NCI-H146 treated with DMSO at 0.1 percent for 48 hours (cell line): ENCODE data around the gene KCNT1.
"Not testable (repeated sequence)": the region's sequence is repeated elsewhere in the genome, so short reads cannot be mapped to it uniquely, and the experiment has no call there.

Experiments used
- DNase-seq: peaks from one replicate; lab custom pipeline; 2025; ENCODE audit not compliant: unreplicated experiment; lab: John Stamatoyannopoulos, UW

KCNT1 gene

DNA sequence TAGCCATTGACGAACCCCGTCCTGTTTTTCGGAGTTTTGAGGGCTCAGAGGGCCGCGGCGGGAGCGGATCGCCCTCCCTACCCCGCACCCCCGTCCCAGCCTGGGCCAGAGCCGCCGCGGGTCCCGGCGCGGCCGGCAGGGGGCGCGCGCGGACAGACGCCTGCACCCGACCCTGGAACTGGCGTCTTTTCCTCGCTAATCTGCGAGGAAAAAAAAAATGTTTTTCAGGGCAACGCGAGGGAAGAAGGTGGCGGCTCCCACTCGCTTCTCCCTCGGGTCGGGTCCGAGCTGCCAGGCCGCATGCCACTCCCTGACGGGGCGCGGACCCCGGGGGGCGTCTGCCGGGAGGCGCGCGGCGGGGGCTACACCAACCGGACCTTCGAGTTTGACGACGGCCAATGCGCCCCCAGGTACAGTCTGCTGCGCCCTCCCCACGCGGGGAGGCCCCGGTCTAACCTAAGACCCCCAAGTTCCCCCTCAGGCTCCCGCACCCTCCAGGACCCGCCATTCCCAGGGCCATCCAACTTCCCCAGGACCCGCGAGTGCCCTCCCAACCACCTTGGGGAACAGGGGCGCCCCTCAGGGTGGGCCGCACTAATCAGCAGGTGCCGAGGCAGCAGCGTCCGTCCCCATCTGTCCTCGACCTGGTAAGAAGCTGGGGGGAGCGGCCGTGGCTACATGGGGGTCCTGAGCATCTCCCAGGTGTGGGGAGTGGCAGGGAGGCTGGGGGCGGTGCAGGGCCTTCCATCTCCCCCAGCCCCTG, at the start of gene KCNT1:
Gene KCNT1 (plus strand): TSS at position 227 of the 763 bp plus-strand sequence. CDS start 74 bp downstream, at position 301.
- DNase-seq: peak; percentile 10

DNA sequence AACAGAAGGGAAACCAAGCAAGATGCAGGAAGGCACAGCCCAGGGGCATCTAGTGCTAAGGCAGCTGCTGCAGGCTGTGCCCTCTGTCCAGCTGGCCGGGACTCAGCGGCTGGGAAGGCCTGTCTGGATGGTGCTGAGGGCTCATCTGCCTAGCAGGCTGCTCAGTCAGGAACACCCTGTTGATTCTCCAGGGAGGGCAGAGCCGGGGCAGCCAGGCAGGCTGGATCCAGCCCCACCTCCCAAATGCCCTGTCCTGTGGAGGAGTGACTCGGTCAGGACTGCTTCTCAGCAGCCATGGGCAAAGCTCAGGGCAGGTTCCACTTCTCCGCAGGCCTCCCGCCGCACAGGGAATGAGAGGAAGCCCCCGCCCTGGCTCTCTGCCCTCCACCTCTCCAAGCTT, 46.7 kb upstream of the KCNT1 start:
- DNase-seq: no peak

DNA sequence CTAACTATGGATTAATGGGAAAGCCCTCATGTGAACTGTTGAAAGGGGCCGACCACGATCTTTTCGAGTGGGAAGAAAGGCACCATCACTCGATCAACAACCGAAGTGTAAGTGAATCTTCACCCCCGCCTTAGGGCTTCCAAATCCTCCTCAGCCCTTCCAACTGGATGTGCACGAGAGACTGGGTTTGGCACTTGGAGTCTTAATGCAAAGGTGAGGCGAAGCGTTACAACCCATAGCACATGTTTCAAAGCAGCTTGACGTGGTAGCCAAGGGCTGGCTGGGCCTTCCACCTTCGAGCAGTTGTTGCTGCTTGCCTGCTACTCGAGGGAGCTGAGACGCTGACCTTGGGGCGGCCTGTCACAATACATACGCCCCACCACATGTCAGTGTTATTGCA, 44.6 kb upstream of the KCNT1 start:
- DNase-seq: no peak

DNA sequence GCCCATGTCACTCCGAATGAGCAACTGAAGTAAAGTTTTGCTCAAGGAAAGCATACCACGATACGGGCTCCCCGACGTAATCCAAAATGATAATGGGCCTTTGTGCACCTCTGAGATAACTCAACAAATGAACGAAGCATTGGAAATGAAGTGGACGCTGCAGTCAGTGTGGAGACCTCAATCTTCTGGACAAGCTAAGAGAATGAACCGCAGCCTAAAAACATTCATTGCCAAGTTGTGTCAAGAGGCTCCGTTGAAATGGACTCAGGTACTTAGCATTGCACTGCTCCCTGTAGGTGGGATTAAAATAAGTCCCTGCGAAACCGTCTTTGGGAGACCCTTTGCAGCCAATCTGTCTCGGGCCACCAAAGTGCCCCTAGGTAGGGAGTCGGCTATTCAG, 42.7 kb upstream of the KCNT1 start:
- no peak for DNase-seq

DNA sequence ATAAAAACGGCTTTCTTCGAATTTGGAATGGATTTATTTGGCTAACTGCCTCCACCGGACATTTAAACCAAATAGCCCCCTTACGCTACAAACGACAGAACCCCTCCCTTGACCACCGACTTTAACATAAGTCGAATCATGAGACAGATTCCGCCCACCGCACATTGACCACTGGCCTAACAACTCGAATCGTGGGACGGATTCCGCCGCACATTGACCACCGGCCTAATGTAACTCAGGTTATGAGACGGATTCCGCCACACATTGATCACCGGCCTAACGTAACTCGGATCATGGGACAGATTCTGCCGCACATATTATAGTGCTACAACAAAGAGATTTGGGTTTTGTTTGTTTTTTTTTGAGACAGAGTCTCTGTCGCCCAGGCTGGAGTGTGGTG, 41.6 kb upstream of the KCNT1 start:
- DNase-seq: no peak

DNA sequence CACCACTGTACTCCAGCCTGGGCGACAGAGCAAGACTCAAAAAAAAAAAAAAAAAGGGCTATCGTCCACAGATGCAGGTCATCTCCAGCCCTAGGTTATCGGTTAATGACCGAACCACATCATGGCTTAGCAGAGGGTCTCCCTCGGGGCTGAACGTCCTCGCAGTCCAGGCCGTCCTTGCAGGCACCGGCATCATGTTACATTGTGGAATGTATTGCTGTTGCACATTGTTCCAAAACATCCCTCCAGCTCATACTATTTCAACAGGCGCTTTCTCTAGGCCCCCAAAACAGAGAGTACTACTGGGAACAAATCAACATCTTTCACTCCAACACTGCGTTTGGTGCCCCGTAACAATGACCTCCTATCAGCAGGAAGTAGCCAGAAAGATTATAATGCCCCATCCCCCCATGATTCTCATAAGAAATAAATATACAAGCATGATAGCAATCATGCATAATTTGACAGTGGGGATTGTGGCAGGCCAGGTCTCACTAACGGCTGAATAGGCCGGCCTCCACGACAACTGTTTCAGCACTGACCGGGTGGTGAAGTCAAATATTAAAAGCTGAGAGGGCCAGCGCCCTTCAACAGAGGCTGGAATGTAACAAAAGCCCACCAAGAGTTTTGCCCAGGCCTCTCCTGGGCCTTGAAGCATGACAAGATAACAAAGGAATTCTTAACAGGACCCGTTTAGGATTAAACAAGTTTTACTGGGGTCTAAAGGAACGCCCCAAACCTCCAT, 40.0 kb upstream of the KCNT1 start:
- DNase-seq: no peak

DNA sequence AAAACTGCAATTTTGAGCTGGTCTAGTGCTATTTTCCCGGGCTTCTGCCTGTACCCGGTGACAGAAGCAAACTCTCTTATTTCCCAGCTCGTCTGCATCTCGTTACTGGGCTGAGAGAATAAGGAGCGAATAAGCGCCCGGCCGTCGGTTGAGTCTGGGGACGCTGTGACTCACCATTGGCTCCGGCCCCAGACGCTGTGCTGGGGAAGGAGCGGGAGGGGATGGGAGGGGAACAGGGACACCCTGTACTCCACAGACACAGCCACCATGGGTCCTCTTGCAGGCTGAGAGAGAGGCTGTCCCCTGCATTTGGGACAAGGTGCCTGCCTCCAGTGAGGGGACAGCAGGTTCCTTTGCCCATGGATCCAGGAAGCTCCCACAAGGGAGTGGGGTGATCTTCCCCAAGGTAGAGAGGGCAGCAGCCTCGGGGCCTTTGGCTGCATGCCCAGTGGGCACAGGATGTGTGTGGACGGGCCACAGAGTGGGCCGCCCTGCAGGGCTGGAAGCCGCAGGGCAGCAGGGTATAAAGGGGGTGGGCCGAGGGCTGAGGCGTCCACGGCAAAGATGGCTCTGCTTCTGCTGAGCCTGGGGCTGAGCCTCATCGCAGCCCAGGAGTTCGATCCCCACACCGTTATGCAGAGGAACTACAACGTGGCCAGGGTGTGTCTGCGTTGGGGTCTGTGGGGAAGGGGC, 39.1 kb upstream of the KCNT1 start, which contains the start of gene LCN9:
Gene LCN9 (plus strand): TSS at position 552 of the 693 bp plus-strand sequence. CDS start 13 bp downstream, at position 565.
- DNase-seq: no peak

DNA sequence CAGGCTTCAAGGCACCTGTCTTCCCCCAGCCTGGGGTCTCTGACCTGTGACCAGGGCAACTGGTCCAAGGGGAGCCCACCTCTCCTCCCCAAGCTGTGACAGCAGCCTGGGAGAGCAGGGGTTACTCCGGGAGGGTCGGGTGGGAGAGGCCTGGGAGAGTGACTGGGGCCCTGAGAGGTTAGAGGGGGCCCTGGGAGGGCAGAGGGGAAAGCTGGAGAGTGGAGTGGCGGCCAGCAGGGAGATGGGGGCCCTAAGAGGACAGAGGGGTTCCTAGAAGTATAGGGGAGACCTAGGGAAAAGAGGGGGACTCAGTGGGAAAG, 38.6 kb upstream of the KCNT1 start:
- no peak for DNase-seq

DNA sequence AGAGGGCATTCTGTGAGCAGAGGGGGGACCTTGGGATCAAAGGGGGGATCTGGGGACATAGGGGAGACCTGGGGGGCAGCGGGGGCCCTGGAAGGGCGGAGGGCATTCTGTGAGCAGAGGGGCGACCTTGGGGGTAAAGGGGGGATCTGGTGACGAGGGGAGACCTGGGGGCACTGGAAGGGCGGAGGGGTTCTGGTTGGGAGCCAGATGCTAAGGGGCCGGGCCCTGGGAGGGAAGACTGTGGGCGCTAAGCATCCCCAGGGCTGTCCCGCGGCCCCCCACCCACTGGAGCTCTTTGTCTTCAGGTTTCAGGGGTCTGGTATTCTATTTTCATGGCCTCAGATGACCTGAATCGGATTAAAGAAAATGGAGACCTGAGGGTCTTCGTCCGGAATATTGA, 38.1 kb upstream of the KCNT1 start:
- DNase-seq: no peak

DNA sequence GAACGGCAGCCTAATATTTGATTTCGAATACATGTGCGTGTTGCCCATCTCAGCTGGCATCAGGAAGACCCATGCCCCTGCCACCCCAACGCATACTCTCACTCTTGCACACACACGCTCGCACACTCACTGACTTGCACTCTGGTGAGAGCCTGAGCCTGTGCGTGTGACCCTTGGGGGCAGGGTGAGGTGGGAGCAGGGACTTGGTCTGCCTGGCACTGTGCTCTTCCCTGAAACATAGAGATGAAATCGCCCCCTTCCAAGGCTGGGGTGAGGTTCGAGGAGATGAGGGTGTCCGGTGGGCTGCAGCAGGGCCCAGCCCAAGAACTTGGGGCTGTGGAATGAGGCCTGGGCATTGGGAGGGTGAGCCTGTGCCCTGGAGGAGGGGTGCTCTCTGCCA, 37.7 kb upstream of the KCNT1 start:
- no peak for DNase-seq

DNA sequence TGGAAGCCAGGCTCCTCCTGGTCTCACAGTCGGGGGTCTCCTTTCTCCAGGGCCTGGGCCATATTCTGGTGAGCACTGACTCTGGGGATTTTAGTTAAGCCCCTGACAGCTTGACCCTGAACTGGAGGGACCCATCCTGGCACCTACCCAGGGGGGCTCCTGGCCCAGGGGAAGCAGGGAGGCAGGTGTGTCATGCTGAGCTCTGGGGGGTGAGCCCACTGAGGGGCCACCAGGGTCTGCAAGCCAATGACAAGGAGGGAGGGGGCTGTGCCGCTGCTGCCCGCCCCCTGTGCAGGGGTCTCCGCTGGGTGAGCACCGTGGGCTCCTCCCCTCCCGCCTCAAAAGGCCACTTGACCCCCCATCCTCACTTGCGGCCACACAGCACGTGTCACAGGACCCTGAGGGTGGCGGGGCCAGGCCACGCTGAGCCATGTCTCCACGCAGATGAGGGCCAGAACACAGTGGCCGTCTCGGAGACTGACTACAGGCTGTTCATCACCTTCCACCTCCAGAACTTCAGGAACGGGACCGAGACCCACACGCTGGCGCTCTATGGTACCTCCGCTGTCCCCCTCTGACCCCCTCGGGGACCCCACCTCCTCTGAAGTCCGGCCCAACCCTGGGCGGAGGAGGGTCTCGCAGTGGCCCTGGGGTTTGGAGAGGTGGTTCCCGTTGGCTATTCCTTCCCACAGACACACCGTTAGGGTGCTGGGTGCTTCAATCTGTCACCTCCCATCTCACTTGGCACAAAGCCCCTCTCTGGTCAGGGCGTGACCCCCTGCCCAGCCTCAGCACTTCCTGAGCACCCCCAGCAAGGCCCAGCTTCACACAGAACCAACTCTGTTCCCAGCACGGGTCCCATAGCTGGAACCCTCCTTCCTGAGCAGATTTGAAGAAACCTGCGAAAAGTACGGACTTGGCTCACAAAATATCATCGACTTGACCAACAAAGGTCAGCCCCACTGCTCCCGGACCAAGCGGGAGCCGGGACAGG, 36.9 kb upstream of the KCNT1 start:
- DNase-seq: no peak

DNA sequence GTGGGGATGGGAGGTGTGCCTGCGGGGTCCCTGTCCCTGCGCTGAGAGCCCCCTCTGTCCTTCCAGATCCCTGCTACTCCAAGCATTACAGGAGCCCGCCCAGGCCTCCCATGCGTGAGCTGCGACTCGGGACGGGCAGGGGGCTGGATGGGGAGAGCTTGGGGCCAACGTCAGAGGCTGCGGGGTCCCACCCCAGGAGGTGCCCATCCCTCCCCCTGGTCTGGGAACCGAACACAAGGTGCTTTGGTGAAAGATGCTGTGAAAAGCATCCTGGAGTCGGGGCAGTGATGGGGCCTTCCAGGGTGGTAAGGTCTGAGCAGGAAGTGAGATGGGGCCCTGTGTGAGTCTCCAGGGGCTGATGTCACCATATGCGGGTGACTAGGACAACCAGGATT, 36.2 kb upstream of the KCNT1 start:
- DNase-seq: no peak

DNA sequence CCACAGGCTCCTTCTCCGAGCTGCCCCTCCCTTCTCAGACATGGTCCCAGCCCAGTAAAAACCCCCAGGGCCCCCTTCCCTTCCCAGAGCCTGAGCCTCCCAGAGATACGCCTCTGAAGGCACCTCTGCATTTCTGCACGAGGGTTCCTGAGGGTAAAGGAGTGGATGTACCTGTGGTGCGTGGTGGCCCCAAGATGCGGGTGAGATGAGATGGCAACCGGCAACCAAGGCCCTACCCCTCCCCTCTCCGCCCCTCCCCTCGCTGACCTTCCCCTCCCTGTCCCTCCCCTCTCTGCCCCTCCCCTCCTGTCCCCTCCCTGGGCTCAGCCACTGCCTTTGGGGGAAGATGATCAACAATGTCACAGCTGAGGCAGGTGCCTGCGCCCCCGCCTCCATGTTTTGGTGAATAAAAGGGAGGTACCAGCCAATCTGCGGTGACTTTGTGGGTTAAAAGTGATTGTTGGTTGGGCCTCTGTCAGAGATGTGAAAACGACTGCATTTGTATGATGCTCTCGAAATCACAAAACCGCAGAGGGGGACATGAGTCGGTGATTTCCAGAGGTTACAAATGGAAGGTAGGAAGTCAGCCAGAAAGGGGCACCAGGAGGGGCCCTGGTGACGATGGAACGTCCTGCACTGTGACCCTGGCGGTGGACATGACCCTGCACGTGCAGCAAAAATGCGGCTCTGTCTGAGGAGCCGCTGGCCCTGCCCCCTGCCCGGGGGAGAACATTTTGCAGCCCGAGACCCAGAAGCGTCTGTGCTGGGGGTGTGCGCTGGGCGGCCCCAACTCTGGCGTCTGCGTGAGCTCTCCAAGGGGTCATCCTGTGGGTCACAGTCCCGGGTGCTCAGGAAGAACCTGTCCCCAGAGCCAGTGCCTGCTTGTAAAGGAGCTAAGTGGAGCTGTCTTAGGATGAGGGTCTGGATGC, 35.2 kb upstream of the KCNT1 start:
- no peak for DNase-seq

DNA sequence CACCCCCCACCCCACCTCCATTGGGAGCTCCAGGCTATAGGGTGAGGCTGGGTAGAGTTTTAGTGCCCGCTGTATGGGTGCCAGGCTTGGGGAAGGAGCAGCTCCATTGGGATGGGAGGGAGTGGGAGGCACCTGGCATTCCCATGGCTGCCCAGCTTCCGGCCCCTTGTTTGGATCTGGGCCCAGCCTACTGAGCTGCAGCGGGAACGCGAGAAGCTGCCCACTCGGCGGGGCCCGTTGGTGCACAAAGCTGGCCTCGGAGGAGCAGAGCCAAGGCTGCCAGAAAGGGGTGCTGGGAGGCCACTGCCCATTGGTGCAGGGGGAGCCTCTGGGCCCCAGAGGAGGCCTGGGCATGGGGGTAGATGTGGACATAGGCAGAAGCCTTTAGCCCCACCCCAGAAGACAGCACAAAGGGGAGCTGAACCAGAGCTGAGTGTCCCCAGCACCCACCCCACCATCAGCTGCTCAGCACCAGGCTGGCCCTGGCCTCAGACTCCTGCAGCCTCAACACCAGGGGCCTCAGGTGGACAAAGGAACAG, 34.5 kb upstream of the KCNT1 start:
- no peak for DNase-seq

DNA sequence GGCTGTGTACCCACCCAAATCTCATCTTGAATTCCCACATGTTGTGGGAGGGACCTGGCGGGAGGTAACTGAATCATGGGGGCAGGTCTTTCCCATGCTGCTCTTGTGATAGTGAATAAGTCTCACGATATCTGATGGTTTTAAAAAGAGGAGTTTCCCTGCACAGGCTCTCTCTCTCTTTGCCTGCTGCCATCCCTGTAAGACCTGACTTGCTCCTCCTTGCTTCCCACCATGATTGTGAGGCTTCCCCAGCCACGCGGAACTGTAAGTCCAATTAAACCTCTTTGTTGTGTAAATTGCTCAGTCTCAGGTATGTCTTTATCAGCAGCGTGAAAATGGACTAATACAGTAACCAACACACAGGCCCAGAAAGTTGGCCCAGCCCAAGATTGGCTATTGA, 33.0 kb upstream of the KCNT1 start:
- not testable (repeated sequence) for DNase-seq

DNA sequence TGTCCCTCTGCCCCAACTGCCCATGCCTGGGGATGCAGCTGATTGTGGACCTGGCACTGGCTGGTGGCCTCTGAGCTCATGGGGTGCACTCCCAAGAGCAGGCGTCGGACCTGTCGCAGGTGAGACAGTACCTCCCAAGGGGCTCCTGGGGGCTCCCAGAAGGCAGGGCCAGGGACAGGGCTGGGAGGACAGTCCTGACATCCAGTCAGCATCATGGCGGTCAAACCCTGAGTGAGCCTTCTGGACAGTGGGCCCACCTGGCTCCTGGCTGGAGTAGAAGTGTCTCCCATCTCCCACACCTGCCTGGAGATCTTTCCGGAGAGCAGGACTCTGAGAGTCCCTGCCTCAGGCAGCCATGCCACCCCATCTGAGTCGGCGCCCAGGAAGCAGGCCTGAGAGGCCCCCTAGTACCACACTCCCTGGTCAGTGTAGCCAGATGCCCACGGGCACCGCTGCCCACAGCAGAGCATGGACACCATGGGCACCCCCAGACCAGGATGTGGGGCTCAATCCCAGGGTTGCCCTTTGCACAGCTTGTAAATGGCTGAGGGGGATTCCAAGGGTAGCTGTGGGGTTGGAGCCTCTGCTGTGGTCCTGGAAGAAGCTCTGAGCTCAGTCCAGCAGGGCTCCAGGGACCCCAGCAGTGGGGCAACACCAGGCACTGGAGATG, 32.2 kb upstream of the KCNT1 start:
- no peak for DNase-seq

DNA sequence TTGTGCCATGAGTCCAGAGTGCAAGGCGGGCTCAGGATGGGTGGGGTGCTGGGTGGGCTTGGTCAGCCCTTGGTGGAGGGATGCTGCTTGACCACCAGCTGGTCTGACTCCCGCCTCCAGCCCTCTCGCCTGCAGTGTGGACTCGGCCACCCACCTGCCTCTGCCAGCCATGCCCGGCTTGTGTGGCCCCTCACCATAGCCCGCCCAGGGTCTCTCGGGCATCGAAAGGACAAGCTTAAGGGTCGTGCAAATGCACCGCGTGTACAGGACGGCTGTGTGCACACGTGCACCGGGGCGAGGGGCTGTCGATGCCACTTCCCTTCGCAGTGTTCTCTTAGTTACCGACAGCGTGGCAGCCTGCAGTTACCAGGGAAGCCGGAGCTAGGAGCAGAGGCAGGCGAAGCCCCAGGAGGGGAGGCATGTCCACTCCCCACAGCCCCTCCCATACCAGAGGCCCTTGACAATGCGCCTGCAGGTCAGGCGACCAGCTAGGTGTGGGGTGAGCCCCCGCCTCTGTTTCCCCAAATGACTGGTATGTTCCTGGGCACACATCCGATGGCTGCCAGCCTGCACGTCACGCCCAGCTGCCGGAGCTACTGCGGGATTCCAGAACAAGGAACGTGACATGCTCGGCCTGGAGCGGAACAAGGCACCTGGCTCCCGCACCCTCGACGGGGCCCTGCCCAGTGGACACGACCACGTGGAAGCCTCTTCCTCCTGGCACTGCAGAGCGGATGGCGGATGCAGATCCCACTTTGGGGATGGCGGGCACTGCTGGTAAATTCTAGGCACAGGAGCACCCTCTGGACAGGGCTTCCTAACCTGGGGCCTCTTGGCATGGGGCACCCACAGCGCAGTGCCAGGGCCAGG, 31.0 kb upstream of the KCNT1 start:
- DNase-seq: no peak

DNA sequence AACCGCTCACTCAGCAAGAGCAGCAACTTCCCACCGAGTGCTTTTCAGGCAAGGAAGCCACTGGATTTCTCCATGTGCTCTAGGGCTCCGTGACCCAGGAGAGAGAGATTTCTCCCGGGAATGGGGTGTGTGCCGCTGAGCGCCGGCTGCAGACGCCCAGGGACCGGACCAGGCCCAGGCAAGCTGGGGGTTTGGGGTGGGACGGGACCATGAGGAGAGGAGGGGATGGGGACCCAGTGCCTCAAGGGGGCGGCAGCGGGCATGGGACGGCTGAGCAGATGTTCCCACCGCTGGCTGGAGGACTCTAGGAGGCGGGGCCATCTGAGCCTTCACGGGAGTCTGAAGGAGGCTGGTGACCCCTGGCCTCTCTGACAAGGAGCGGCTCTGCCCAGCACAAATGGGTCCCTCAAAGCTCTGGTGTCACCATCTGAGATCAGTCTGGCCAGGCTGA, 30.4 kb upstream of the KCNT1 start:
- no peak for DNase-seq
